ENCODE measurements around the gene MYO9B. TPM values are rescaled to one million over a fixed set of nuclear protein-coding genes. Genes with fewer than 3 reads are reported as not detected.
"Not testable (repeated sequence)": the region's sequence is repeated elsewhere in the genome, so short reads cannot be mapped to it uniquely, and the experiment has no call there.

Gene MYO9B
- total RNA-seq, 1 donor from 2014 or later = 100 TPM

- intact Hi-C loops (cut with DNase I) = no loop called here
- Histone ChIP-seq H3K4me1 (peaks cover 56% of the 10 kb centered on the region), H3K27ac (peak overlapping the region; percentile 20), H3K4me3 (no peak overlapping the region), H3K27me3 (no peaks in the 10 kb centered on the region), H3K36me3 (no peaks in the 10 kb centered on the region), H3K9me3 (no peaks in the 10 kb centered on the region)
- TF ChIP-seq, protein P1, sequence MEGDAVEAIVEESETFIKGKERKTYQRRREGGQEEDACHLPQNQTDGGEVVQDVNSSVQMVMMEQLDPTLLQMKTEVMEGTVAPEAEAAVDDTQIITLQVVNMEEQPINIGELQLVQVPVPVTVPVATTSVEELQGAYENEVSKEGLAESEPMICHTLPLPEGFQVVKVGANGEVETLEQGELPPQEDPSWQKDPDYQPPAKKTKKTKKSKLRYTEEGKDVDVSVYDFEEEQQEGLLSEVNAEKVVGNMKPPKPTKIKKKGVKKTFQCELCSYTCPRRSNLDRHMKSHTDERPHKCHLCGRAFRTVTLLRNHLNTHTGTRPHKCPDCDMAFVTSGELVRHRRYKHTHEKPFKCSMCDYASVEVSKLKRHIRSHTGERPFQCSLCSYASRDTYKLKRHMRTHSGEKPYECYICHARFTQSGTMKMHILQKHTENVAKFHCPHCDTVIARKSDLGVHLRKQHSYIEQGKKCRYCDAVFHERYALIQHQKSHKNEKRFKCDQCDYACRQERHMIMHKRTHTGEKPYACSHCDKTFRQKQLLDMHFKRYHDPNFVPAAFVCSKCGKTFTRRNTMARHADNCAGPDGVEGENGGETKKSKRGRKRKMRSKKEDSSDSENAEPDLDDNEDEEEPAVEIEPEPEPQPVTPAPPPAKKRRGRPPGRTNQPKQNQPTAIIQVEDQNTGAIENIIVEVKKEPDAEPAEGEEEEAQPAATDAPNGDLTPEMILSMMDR (IDR thresholded peaks at IDR 0.05) = no peak
- TF ChIP-seq POLR2AphosphoS5 (IDR thresholded peaks at IDR 0.05; ENCODE audit: insufficient read depth in 1 of 2, low read depth in 1 of 2) (no peak), POLR2A (IDR thresholded peaks at IDR 0.05) (no peak)
- no peak for DNase-seq (ENCODE audit: extremely low spot score in 2 of 2)
Measured at GRCh38 chr19:17086834-17087233, 11.3 kb downstream of the MYO9B start.

DNA sequence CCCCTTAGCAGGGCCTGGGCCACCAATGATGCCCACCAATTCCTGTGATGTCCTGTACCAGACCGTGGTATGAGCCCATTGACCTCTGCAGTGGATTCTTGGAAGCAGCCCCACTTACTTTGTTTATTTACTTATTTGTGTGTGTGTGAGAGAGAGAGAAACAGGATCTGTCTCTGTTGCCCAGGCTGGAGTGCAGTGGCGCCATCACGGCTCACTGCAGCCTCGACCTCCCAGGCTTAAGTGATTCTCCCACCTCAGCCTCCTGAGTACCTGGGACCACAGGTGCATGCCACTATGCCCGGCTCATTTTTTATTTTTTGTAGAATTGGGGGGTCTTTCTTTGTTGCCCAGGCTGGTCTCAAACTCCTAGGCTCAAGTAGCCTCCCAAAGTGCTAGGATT, 13.0 kb downstream of the MYO9B start:
- H3K9me3 ChIP-seq = no peaks in the 10 kb centered on the region
- intact Hi-C loops (cut with DNase I) = no loop called here
- H3K4me1 ChIP-seq = peaks cover 59% of the 10 kb centered on the region
- H3K27me3 ChIP-seq = no peaks in the 10 kb centered on the region
- no peak overlapping the region for H3K4me3 ChIP-seq
- peak overlapping the region; percentile 86 for H3K27ac ChIP-seq
- DNase-seq (ENCODE audit: extremely low spot score in 2 of 2) = no peak
- no peaks in the 10 kb centered on the region for H3K36me3 ChIP-seq
- TF ChIP-seq, protein P1 (IDR thresholded peaks at IDR 0.05) = no peak
- TF ChIP-seq POLR2A (IDR thresholded peaks at IDR 0.05) (no peak), POLR2AphosphoS5 (IDR thresholded peaks at IDR 0.05; ENCODE audit: insufficient read depth in 1 of 2, low read depth in 1 of 2) (no peak)

GRCh38 chr19:17090583-17090982, 15.0 kb downstream of the MYO9B start:
- Histone ChIP-seq H3K27me3 (no peaks in the 10 kb centered on the region), H3K36me3 (no peaks in the 10 kb centered on the region), H3K4me3 (no peak overlapping the region), H3K27ac (peak overlapping the region; percentile 86), H3K4me1 (peaks cover 78% of the 10 kb centered on the region), H3K9me3 (no peaks in the 10 kb centered on the region)
- DNase-seq (ENCODE audit: extremely low spot score in 2 of 2) = no peak
- intact Hi-C loops (cut with DNase I) = loop anchor here (5.0 kb wide), 1 partner anchor 1422 kb away; no protein-coding TSS in a partner anchor
- TF ChIP-seq POLR2A (IDR thresholded peaks at IDR 0.05) (no peak), POLR2AphosphoS5 (IDR thresholded peaks at IDR 0.05; ENCODE audit: insufficient read depth in 1 of 2, low read depth in 1 of 2) (no peak)
- TF ChIP-seq, protein P1 (IDR thresholded peaks at IDR 0.05) = no peak

DNA sequence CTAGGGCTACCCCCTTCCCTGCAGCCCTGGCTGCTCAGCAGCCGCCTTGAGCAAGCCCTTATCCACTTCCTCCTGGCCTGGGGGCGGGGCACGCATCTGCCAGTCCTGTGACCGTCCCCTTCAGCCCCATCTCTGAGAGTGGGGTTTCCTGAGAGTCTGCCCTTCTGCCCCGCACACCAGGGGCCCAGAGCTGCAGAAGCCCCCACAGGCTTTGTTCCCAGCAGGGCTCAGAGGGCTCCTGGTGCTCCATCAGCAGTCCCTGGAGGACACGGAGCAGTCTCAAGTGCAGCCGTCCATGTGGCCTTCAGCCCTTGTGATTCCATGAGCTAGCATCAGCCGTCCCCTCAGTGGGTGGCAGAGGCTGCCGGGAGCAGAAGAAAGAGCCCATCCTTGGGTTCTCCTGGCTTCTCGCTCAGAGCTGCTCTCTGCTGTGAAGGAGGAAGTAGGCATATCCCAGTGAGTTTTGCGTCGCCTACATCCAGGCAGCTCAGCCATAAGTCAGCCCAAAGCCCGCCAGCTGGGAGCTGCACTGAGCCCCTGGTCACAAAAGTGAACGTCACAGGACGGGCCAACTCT, 16.3 kb downstream of the MYO9B start:
- no peaks in the 10 kb centered on the region for H3K27me3 ChIP-seq
- TF ChIP-seq POLR2A (IDR thresholded peaks at IDR 0.05) = no peak
- TF ChIP-seq, protein P1 (IDR thresholded peaks at IDR 0.05) = no peak
- no peak for TF ChIP-seq POLR2AphosphoS5 (IDR thresholded peaks at IDR 0.05; ENCODE audit: insufficient read depth in 1 of 2, low read depth in 1 of 2)
- H3K4me3 ChIP-seq = no peak overlapping the region
- peaks cover 86% of the 10 kb centered on the region for H3K4me1 ChIP-seq
- H3K9me3 ChIP-seq = no peaks in the 10 kb centered on the region
- H3K27ac ChIP-seq = peak overlapping the region; percentile 86
- intact Hi-C loops (cut with DNase I) = loop anchor here (5.0 kb wide), 1 partner anchor 1420 kb away; no protein-coding TSS in a partner anchor
- DNase-seq (ENCODE audit: extremely low spot score in 2 of 2) = no peak
- no peaks in the 10 kb centered on the region for H3K36me3 ChIP-seq

DNA sequence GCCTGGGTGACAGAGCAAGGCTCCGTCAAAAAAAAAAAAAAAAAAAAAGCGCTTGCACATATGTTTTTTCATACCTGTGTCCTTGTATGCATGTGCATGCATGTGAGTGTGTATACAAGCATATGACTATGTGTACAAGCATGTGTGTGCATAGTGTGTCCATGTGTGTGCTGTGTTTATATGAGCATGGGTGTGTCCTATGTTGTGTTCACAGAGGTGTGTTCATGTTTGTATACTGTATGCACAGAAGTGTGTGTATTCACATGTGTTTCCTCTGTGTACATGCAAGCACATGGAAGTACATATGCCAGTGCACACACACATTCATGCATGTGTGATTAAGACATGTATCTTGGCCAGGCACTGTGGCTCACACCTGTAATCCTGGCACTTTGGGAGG, 17.1 kb downstream of the MYO9B start:
- H3K36me3 ChIP-seq = no peaks in the 10 kb centered on the region
- no peaks in the 10 kb centered on the region for H3K27me3 ChIP-seq
- no peak for TF ChIP-seq POLR2A (IDR thresholded peaks at IDR 0.05)
- TF ChIP-seq POLR2AphosphoS5 (IDR thresholded peaks at IDR 0.05; ENCODE audit: insufficient read depth in 1 of 2, low read depth in 1 of 2) = no peak
- TF ChIP-seq, protein P1 (IDR thresholded peaks at IDR 0.05) = no peak
- DNase-seq (ENCODE audit: extremely low spot score in 2 of 2) = no peak
- intact Hi-C loops (cut with DNase I) = loop anchor here (5.0 kb wide), 1 partner anchor 1420 kb away; no protein-coding TSS in a partner anchor
- H3K27ac ChIP-seq = no peak overlapping the region
- H3K9me3 ChIP-seq = no peaks in the 10 kb centered on the region
- H3K4me3 ChIP-seq = no peak overlapping the region
- H3K4me1 ChIP-seq = peaks cover 84% of the 10 kb centered on the region

- DNase-seq (ENCODE audit: extremely low spot score in 2 of 2); H3K4me3 ChIP-seq; H3K9me3 ChIP-seq; H3K27me3 ChIP-seq; H3K36me3 ChIP-seq: not testable (repeated sequence)
- H3K27ac ChIP-seq = peak overlapping the region; percentile 81
- intact Hi-C loops (cut with DNase I) = loop anchor here (5.0 kb wide), 1 partner anchor 1418 kb away; no protein-coding TSS in a partner anchor
- H3K4me1 ChIP-seq = peaks cover 74% of the 10 kb centered on the region
Measured at GRCh38 chr19:17094694-17095093, 19.1 kb downstream of the MYO9B start.

Data from vagina (tissue), 2 donors.